Nephron progenitor cell (in vitro differentiated cells): Measurements from ENCODE around the gene MMRN2.
A peak's percentile ranks its signal among the peaks of the same experiment; 100 is the strongest.
"Not testable (repeated sequence)": the region's sequence is repeated elsewhere in the genome, so short reads cannot be mapped to it uniquely, and the experiment has no call there.

Source experiments
- DNase-seq: peaks from one replicate; pipeline ENCODE4 v3.0.0; 2021
- H3K27ac Mint-ChIP-seq: 2 replicates; pipeline ENCODE4 v1.8.0; 2021; ENCODE audit warnings: mild to moderate bottlenecking, moderate library complexity, mixed read lengths
- H3K27me3 Mint-ChIP-seq: 2 replicates; pipeline ENCODE4 v1.8.0; 2021; ENCODE audit warnings: mild to moderate bottlenecking, low read depth, mixed read lengths; ENCODE audit not compliant: poor library complexity
- H3K36me3 Mint-ChIP-seq: 2 replicates; pipeline ENCODE4 v1.8.0; 2021; ENCODE audit warnings: low read depth, mixed read lengths
- H3K4me1 Mint-ChIP-seq: 2 replicates; pipeline ENCODE4 v1.8.0; 2021; ENCODE audit warnings: mixed read lengths
- H3K4me3 Mint-ChIP-seq: 2 replicates; pipeline ENCODE4 v1.8.0; 2021; ENCODE audit warnings: mild to moderate bottlenecking, moderate library complexity, mixed read lengths
- H3K9me3 Mint-ChIP-seq: 2 replicates; pipeline ENCODE4 v1.8.0; 2021; ENCODE audit warnings: mild to moderate bottlenecking, moderate library complexity, mixed read lengths
- TF ChIP-seq, protein P1 (sequence below): fragments of 200-600 bp; sonication (generic); IDR thresholded peaks from 2 replicates; pipeline ENCODE4 v1.5.0; 2021; ENCODE audit warnings: antibody characterized with exemption

The MMRN2 gene, protein sequence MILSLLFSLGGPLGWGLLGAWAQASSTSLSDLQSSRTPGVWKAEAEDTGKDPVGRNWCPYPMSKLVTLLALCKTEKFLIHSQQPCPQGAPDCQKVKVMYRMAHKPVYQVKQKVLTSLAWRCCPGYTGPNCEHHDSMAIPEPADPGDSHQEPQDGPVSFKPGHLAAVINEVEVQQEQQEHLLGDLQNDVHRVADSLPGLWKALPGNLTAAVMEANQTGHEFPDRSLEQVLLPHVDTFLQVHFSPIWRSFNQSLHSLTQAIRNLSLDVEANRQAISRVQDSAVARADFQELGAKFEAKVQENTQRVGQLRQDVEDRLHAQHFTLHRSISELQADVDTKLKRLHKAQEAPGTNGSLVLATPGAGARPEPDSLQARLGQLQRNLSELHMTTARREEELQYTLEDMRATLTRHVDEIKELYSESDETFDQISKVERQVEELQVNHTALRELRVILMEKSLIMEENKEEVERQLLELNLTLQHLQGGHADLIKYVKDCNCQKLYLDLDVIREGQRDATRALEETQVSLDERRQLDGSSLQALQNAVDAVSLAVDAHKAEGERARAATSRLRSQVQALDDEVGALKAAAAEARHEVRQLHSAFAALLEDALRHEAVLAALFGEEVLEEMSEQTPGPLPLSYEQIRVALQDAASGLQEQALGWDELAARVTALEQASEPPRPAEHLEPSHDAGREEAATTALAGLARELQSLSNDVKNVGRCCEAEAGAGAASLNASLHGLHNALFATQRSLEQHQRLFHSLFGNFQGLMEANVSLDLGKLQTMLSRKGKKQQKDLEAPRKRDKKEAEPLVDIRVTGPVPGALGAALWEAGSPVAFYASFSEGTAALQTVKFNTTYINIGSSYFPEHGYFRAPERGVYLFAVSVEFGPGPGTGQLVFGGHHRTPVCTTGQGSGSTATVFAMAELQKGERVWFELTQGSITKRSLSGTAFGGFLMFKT

DNA sequence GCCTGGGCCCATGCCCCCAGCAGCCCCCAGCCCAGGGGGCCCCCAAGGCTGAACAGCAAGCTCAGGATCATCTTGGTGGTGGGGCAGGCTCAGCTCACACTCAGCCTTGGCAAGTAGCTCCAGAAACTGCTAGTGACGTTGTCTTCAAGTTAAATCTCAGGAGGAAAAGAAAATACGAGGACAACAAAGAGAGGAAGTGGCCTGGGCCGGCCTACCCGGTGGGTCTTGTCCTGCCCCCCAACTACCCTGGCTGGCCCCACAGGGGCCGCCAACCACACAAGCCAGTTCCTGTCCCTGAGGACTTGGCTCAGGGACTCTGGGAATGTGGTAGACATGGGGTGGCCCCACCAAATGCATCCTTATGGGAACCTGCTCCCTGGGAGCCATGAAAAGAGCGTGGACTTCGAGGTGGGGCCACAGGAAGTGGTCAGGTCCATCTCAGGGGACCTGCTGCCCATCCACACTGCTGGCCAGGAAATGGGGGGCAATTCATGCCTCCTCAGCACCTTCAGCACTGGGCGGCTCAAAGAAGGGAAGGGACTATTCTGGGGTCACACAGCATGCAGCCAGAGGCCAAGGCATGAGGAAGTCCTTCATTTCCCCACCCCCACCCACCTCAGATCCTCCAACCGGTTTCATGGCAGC is at the start of gene MMRN2:
Gene MMRN2 (minus strand): TSS at position 145 of the 645 bp plus-strand sequence. CDS start 74 bp downstream, at position 71.
- Mint-ChIP-seq H3K27me3 (no peaks in the 10 kb centered on the region), H3K27ac (no peak within 1 kb of the TSS), H3K36me3 (peaks cover 1% of the 10 kb centered on the region), H3K4me3 (peak within 1 kb of the TSS; percentile 74), H3K9me3 (peaks cover 16% of the 10 kb centered on the region), H3K4me1 (peaks cover 85% of the 10 kb centered on the region)
- no peak for DNase-seq
- TF ChIP-seq, protein P1, sequence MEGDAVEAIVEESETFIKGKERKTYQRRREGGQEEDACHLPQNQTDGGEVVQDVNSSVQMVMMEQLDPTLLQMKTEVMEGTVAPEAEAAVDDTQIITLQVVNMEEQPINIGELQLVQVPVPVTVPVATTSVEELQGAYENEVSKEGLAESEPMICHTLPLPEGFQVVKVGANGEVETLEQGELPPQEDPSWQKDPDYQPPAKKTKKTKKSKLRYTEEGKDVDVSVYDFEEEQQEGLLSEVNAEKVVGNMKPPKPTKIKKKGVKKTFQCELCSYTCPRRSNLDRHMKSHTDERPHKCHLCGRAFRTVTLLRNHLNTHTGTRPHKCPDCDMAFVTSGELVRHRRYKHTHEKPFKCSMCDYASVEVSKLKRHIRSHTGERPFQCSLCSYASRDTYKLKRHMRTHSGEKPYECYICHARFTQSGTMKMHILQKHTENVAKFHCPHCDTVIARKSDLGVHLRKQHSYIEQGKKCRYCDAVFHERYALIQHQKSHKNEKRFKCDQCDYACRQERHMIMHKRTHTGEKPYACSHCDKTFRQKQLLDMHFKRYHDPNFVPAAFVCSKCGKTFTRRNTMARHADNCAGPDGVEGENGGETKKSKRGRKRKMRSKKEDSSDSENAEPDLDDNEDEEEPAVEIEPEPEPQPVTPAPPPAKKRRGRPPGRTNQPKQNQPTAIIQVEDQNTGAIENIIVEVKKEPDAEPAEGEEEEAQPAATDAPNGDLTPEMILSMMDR: no peak

DNA sequence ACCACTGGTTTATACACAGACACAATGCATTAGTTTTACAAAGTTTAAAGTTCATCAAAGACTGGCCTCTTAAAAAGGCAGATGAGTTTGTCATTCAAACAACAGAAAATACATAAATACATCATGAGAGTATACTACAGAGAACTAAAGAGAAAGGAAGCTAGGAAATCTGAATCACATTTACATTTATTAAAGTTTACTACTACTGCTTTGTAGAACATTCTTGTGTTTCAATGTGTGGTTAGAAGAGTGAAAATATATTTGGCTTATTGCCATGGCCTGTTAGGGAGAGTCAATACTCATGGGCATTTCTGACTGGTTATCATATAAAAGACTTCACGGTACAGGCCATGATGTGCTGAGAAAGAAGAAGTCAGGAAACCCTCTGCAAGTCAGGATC is 49.7 kb upstream of the MMRN2 start:
- not testable (repeated sequence) for H3K27me3 Mint-ChIP-seq, H3K36me3 Mint-ChIP-seq, DNase-seq, H3K9me3 Mint-ChIP-seq, H3K4me3 Mint-ChIP-seq, H3K4me1 Mint-ChIP-seq, H3K27ac Mint-ChIP-seq

DNA sequence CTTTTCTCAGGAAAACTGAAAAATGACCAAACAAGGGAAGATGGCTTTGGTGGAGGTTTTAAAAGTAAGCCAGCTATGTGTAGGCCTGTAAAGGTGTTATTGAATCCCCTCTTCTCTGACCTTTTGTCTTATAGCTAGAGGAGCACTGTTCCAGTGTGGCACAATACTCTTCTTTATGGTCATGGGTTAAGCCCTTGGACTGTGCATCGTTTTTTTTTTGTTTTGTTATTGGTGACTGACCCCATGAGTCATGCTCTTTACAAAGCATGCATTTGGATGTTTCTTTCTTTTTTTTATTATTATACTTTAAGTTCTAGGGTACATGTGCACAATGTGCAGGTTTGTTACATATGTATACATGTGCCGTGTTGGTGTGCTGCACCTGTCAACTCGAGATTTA is 43.1 kb upstream of the MMRN2 start:
- Mint-ChIP-seq H3K4me3 (no peak overlapping the region), H3K27me3 (no peaks in the 10 kb centered on the region), H3K9me3 (no peaks in the 10 kb centered on the region), H3K4me1 (peaks cover 4% of the 10 kb centered on the region), H3K36me3 (no peaks in the 10 kb centered on the region), H3K27ac (no peak overlapping the region)
- DNase-seq: no peak
- TF ChIP-seq, protein P1: no peak

DNA sequence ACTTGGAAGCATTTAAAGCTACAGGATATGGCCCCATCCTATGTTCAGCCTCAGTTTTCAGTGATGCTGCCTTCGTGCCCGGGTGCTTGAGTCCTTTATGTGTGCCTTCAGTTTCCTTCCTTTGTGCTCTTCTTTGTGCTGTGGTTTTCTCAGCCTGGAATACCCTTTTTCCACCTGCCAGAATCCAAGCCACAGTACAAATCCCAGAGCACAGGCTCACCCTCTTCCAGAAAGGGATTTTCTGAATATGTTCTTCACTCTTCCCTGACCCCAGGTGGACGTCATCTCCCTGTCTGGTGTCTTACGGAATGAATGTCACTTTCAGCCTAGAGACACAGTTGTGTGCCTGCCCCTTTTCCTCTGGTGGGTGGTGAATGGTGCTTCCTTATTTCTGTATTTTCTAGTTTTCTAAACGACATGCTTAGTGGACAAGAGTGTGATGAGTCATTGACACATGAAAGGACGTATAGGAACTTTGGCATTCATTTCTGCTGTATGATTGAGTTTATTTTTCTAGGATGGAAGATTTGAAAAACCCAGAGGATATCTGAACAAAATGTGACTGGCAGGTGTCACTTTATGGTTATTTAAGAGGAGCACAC is 42.5 kb upstream of the MMRN2 start:
- DNase-seq, H3K4me1 Mint-ChIP-seq, H3K4me3 Mint-ChIP-seq, H3K9me3 Mint-ChIP-seq, H3K27me3 Mint-ChIP-seq, H3K27ac Mint-ChIP-seq, H3K36me3 Mint-ChIP-seq: not testable (repeated sequence)

DNA sequence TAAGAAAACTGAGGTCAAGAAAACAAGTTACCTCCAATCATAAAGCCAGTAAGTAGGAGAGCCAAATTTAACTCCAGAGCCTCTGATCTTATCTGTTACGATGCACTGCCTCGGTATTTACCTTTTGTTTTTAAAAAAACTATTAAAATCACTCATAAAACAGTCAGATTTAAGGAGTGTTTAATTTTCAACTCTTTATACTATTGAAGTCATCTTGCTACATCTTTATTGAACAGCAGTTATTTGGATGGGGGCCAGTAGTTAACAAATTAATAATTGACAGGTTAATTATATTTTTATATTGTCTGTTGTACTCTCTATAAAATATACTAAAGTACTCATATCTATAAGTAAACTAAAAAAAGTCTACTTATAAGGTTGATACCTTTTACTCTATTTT is 35.5 kb upstream of the MMRN2 start:
- DNase-seq: no peak
- H3K27ac Mint-ChIP-seq: no peak overlapping the region
- H3K4me1 Mint-ChIP-seq: no peaks in the 10 kb centered on the region
- no peaks in the 10 kb centered on the region for H3K36me3 Mint-ChIP-seq
- no peaks in the 10 kb centered on the region for H3K9me3 Mint-ChIP-seq
- H3K27me3 Mint-ChIP-seq: peaks cover 4% of the 10 kb centered on the region
- no peak overlapping the region for H3K4me3 Mint-ChIP-seq
- TF ChIP-seq, protein P1: no peak

DNA sequence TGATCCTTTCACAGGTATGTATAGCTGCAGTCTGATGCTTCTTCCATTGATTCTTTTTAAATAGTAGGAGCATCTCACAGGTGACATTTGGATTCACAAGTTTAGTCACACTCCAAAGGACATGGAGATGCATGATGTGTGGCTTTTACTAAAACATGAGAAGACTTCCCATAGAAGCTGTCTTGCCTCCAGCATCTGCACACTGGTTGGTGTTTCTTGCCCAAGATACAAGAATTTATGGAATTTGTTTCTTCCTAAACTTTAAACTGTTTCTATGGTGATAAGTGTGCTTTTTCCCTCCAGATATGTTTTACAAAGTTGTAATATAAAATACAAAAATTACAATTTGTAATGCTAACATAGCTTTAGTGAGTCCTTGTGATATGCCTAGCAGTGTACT is 35.0 kb upstream of the MMRN2 start:
- H3K4me1 Mint-ChIP-seq: no peaks in the 10 kb centered on the region

DNA sequence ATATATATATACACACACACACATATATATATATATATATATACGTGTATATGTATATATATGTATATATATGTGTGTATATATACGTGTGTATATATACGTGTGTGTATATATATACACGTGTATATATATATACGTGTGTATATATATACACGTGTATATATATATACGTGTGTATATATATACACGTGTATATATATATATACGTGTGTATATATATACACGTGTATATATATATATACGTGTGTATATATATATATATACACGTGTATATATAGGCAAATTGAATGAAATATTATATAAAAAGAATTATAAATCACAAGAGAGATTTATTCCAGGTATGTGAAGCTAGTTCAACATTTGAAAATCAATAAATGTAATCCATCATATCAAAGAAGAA is 33.9 kb upstream of the MMRN2 start:
- not testable (repeated sequence) for DNase-seq, H3K4me1 Mint-ChIP-seq, H3K9me3 Mint-ChIP-seq, H3K36me3 Mint-ChIP-seq, H3K4me3 Mint-ChIP-seq, H3K27me3 Mint-ChIP-seq, H3K27ac Mint-ChIP-seq

More for the DNA sequence above, 35.0 kb upstream of the MMRN2 start:
- no peaks in the 10 kb centered on the region for H3K9me3 Mint-ChIP-seq
- TF ChIP-seq, protein P1: no peak
- H3K27me3 Mint-ChIP-seq: peaks cover 4% of the 10 kb centered on the region
- H3K4me3 Mint-ChIP-seq: no peak overlapping the region
- no peaks in the 10 kb centered on the region for H3K36me3 Mint-ChIP-seq
- H3K27ac Mint-ChIP-seq: no peak overlapping the region
- DNase-seq: no peak
